ENCODE data around the gene CD40.
"Not testable (repeated sequence)": the region's sequence is repeated elsewhere in the genome, so short reads cannot be mapped to it uniquely, and the experiment has no call there.

Gene CD40

DNA sequence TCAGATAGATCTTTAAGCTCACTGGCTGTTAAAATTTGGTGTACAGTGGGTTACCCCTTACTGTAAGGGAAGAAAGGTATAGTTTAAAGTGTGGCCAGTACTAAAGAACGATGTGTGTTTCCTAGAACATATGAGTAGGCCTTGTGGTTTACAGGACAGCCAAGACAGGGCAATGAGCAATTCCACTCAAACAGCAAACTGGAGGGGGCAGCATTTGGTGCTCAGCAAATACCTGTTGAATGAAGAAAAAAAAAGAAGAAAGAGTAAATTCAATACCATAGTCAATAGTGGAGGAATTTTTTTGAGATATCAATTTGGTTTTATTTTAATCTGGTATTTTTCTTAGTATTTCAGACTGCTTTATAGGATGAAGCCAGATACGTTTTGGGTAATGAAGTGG, 24.6 kb upstream of the CD40 start:
- no peak overlapping the region for H3K4me3 ChIP-seq (ENCODE audit: low read depth, low read length)
- in situ Hi-C loops (cut with HindIII; ENCODE audit: low sequenced_read_pairs) = no loop called here
- TF ChIP-seq, protein P1, sequence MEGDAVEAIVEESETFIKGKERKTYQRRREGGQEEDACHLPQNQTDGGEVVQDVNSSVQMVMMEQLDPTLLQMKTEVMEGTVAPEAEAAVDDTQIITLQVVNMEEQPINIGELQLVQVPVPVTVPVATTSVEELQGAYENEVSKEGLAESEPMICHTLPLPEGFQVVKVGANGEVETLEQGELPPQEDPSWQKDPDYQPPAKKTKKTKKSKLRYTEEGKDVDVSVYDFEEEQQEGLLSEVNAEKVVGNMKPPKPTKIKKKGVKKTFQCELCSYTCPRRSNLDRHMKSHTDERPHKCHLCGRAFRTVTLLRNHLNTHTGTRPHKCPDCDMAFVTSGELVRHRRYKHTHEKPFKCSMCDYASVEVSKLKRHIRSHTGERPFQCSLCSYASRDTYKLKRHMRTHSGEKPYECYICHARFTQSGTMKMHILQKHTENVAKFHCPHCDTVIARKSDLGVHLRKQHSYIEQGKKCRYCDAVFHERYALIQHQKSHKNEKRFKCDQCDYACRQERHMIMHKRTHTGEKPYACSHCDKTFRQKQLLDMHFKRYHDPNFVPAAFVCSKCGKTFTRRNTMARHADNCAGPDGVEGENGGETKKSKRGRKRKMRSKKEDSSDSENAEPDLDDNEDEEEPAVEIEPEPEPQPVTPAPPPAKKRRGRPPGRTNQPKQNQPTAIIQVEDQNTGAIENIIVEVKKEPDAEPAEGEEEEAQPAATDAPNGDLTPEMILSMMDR (IDR thresholded peaks at IDR 0.05; ENCODE audit: low read depth, low read length, missing control alignments) = peak; percentile 9
- DNase-seq (ENCODE audit: low read depth) = no peak

DNA sequence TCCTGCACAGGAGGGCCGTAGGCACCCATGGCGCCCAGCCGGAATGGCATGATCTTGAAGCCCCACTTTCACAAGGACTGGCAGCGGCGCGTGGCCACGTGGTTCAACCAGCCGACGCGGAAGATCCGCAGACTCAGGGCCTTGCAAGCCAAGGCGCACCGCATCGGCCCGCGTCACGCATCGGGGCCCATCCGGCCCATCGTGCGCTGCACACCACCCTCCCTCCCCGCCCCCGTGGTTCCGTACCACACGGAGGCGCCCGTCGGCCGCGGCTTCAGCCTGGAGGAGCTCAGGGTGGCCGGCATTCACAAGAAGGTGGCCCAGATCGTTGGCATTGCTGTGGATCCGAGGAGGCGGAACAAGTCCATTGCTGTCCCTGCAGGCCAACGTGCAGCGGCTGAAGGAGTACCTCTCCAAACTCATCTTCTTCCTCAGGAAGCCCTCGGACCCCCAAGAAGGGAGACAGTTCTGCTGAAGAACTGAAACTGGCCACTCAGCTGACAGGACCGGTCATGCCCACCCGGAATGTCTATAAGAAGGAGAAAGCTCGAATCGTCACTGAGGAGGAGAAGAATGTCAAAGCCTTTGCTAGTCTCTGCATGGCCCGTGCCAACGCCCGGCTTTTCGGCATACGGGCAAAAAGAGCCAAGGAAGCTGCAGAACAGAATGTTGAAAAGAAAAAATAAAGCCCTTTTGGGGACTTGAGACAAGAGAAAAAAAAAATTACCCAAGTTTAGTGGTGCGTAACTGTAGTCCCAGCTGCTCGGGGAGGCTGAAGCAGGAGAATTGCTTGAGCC, 18.4 kb upstream of the CD40 start:
- in situ Hi-C loops (cut with HindIII; ENCODE audit: low sequenced_read_pairs) = no loop called here
- DNase-seq (ENCODE audit: low read depth) = no peak
- TF ChIP-seq, protein P1 (IDR thresholded peaks at IDR 0.05; ENCODE audit: low read depth, low read length, missing control alignments) = no peak
- no peak overlapping the region for H3K4me3 ChIP-seq (ENCODE audit: low read depth, low read length)

DNA sequence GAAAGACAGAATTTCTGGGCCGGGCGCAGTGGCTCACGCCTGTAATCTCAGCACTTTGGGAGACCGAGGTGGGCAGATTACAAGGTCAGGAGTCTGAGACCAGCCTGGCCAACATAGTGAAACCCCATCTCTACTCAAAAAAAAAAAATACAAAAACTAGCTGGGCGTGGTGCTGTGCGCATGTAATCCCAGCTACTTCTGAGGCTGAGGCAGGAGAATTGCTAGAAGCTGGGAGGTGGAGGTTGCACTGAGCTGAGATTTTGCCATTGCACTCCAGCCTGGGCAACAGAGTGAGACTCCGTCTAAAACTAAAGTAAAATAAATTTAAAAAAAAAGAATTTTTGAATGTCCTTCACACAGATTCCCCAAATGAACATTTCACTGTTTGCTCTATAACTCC, 17.7 kb upstream of the CD40 start:
- DNase-seq (ENCODE audit: low read depth); in situ Hi-C loops (cut with HindIII; ENCODE audit: low sequenced_read_pairs); H3K4me3 ChIP-seq (ENCODE audit: low read depth, low read length): not testable (repeated sequence)

DNA sequence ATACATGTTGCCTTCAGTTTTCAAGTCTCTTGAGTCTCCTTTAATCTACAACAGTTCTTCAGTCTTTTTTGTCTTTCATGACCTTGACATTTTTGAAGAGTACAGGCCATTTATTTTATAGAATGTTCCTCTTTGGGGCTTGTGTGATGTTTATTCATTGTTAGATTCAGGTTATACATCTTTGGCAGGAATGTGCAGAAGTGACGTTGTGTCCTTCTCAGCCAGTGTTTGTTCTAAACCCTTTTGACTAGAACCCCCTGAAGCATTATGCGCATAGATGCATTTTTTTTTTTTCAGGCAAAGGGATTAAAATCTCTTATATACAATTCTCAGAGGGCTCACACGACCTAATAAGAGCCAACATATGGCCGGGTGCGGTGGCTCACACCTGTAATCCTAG, 17.1 kb upstream of the CD40 start:
- DNase-seq (ENCODE audit: low read depth) = no peak
- H3K4me3 ChIP-seq (ENCODE audit: low read depth, low read length) = no peak overlapping the region
- in situ Hi-C loops (cut with HindIII; ENCODE audit: low sequenced_read_pairs) = no loop called here
- TF ChIP-seq, protein P1 (IDR thresholded peaks at IDR 0.05; ENCODE audit: low read depth, low read length, missing control alignments) = no peak

DNA sequence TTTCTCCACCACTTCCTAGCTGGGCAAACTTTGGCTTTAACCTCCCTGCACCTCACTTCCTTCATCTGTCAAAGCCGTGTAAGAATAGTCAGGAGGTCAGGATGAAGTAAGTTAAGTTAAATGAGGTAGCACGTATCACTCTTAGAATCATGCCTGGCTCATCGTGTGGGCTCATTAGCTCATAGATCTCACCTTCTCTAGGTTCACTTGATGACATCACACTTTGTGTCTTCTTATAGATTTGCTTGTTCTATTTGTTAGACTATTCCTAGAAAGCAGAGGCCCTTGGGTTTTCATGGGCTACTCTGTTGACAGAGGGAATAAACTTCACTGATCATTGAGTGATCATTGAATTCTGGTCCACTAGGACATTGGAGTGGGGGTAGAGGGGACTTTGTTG, 16.2 kb upstream of the CD40 start:
- H3K4me3 ChIP-seq (ENCODE audit: low read depth, low read length) = no peak overlapping the region
- in situ Hi-C loops (cut with HindIII; ENCODE audit: low sequenced_read_pairs) = no loop called here
- TF ChIP-seq, protein P1 (IDR thresholded peaks at IDR 0.05; ENCODE audit: low read depth, low read length, missing control alignments) = no peak
- no peak for DNase-seq (ENCODE audit: low read depth)

DNA sequence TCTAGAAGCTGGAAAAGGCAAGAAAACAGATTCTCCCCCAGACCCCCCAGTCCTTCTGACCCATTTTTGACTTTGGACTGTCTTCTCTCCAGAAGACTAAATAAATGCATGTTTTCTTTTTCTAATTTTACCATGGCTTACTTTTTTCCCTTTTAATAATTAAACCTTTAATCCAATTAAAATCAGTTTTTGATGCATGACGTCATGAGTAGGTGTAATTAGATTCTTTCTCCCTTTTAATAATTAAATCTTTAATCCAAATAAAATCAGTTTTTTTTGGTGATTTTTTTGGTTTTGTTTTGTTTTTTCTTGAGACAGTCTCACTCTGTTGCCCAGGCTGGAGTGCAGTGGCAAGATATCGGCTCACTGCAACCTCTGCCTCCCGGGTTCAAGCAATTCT, 15.2 kb upstream of the CD40 start:
- TF ChIP-seq, protein P1 (IDR thresholded peaks at IDR 0.05; ENCODE audit: low read depth, low read length, missing control alignments) = no peak
- in situ Hi-C loops (cut with HindIII; ENCODE audit: low sequenced_read_pairs) = no loop called here
- DNase-seq (ENCODE audit: low read depth) = no peak
- no peak overlapping the region for H3K4me3 ChIP-seq (ENCODE audit: low read depth, low read length)

DNA sequence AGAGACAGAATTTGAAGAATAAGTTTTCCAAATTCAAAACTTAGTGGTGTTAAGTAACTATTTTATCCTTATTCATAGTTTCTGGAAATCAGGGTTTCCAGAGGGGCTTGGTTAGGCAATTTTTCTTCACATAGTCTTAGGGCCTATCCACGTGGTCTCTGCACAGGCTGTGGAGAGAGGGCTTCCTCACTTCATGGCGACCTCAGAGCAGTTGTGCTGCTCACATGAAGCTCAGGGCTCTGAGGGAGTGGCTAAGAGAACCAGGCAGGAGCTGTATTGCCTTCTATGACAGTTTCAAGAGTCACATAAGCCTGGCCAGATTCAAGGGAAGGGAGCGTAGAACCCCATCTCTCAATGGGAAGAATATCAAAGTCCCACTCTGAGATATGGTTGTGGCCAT, 13.9 kb upstream of the CD40 start:
- in situ Hi-C loops (cut with HindIII; ENCODE audit: low sequenced_read_pairs) = no loop called here
- TF ChIP-seq, protein P1 (IDR thresholded peaks at IDR 0.05; ENCODE audit: low read depth, low read length, missing control alignments) = no peak
- H3K4me3 ChIP-seq (ENCODE audit: low read depth, low read length) = no peak overlapping the region
- DNase-seq (ENCODE audit: low read depth) = no peak

All from astrocyte of the cerebellum (primary cell).